IMR-90 (cell line): ENCODE data around the gene TBC1D9. TPM values are rescaled to one million over a fixed set of nuclear protein-coding genes. Genes with fewer than 3 reads are reported as not detected.

Experiments used
- ATAC-seq: fragments of 200-7000 bp; cut with Tn5 transposase; 2 replicates; pipeline ENCODE4 v1.9.1; 2020; ENCODE audit warnings: low read depth, mild to moderate bottlenecking, moderate library complexity
- BruUV-seq: library from RNA; stranded (reverse); fragments of 400-500 nt; replicated peaks from 2 replicates; lab custom pipeline; 2021; lab: Mats Ljungman, UMichigan
- CTCF ChIA-PET: fragments of 300-600 bp; formaldehyde crosslinking; extraction: SDS; loops from one replicate; lab custom pipeline; 2021; ENCODE audit warnings: antibody characterized with exemption; lab: Yijun Ruan, JAX
- POLR2A ChIA-PET: fragments of 300-600 bp; sonication (Branson Sonifier 250); formaldehyde crosslinking; loops from one replicate; lab custom pipeline; 2022; ENCODE audit warnings: antibody characterized with exemption; ENCODE audit not compliant: unreplicated experiment; lab: Charles Lee
- DNase-seq: peaks from one replicate; pipeline ENCODE4 v3.0.0; 2013
- H2AFZ ChIP-seq: replicated peaks from 2 replicates; pipeline ENCODE3; 2013; ENCODE audit warnings: low read length, mild to moderate bottlenecking; ENCODE audit not compliant: poor library complexity
- H2AK5ac ChIP-seq: 2 replicates; pipeline ENCODE4 v1.6.1; 2013; ENCODE audit warnings: low read depth, low read length, inconsistent platforms
- H2AK9ac ChIP-seq: replicated peaks from 2 replicates; pipeline ENCODE3; 2013; ENCODE audit warnings: mild to moderate bottlenecking, low read depth, low read length, moderate library complexity; ENCODE audit not compliant: poor library complexity
- H2BK120ac ChIP-seq: 2 replicates; pipeline ENCODE4 v1.6.1; 2013; ENCODE audit warnings: low read depth, low read length, inconsistent platforms
- H2BK15ac ChIP-seq: 3 replicates; pipeline ENCODE4 v1.6.1; 2013; ENCODE audit warnings: low read depth, low read length, inconsistent platforms
- H2BK20ac ChIP-seq: 2 replicates; pipeline ENCODE4 v1.6.1; 2013; ENCODE audit warnings: low read depth, mild to moderate bottlenecking, inconsistent platforms, low read length, moderate library complexity
- H2BK5ac ChIP-seq: 2 replicates; pipeline ENCODE4 v1.6.1; 2013; ENCODE audit warnings: mild to moderate bottlenecking, low read depth, low read length, inconsistent platforms; ENCODE audit not compliant: poor library complexity, severe bottlenecking
- H3K14ac ChIP-seq: replicated peaks from 2 replicates; pipeline ENCODE4 v1.6.1; 2013; ENCODE audit warnings: low read depth, low read length, inconsistent platforms
- H3K18ac ChIP-seq: 2 replicates; pipeline ENCODE4 v1.6.1; 2013; ENCODE audit warnings: low read depth, low read length, control low read depth
- H3K23ac ChIP-seq: 2 replicates; pipeline ENCODE4 v1.6.1; 2013; ENCODE audit warnings: low read depth, low read length, inconsistent platforms
- H3K27ac ChIP-seq: 2 replicates; pipeline ENCODE4 v1.5.1; 2013; ENCODE audit warnings: mild to moderate bottlenecking, control low read depth, low read length; ENCODE audit not compliant: insufficient read depth
- H3K27me3 ChIP-seq: 2 replicates; pipeline ENCODE4 v1.6.1; 2013; ENCODE audit warnings: low read length; ENCODE audit not compliant: control insufficient read depth, insufficient read depth
- H3K36me3 ChIP-seq: 2 replicates; pipeline ENCODE4 v1.6.1; 2013; ENCODE audit warnings: low read length, mixed read lengths; ENCODE audit not compliant: control insufficient read depth, insufficient read depth
- H3K4ac ChIP-seq: 2 replicates; pipeline ENCODE4 v1.6.1; 2013; ENCODE audit warnings: low read depth, low read length, inconsistent platforms
- H3K4me1 ChIP-seq: 2 replicates; pipeline ENCODE4 v1.6.1; 2013; ENCODE audit warnings: low read length, mixed read lengths; ENCODE audit not compliant: control insufficient read depth, insufficient read depth
- H3K4me2 ChIP-seq: 2 replicates; pipeline ENCODE4 v1.6.1; 2013; ENCODE audit warnings: low read depth, mild to moderate bottlenecking, control low read depth, low read length, moderate library complexity
- H3K4me3 ChIP-seq: 2 replicates; pipeline ENCODE4 v1.5.1; 2013; ENCODE audit warnings: low read depth, mild to moderate bottlenecking, control low read depth, low read length, moderate library complexity; ENCODE audit not compliant: insufficient read depth
- H3K56ac ChIP-seq: 2 replicates; pipeline ENCODE4 v1.6.1; 2013; ENCODE audit warnings: low read length, inconsistent platforms; ENCODE audit not compliant: insufficient read depth; ENCODE audit errors: extremely low read depth
- H3K79me1 ChIP-seq, 2 experiments: 2 replicates each; pipeline ENCODE4 v1.6.1; 2013; ENCODE audit warnings: low read length in 2 of 2, inconsistent platforms in 1 of 2, low read depth in 1 of 2
- H3K9ac ChIP-seq: 2 replicates; pipeline ENCODE4 v1.6.1; 2013; ENCODE audit warnings: low read depth, low read length, control low read depth
- H3K9me1 ChIP-seq: 2 replicates; pipeline ENCODE4 v1.6.1; 2013; ENCODE audit warnings: low read length, inconsistent platforms; ENCODE audit not compliant: insufficient read depth
- H3K9me3 ChIP-seq: 2 replicates; pipeline ENCODE4 v1.6.1; 2013; ENCODE audit warnings: low read length; ENCODE audit not compliant: control insufficient read depth, insufficient read depth
- H4K20me1 ChIP-seq: 2 replicates; pipeline ENCODE4 v1.6.1; 2013; ENCODE audit warnings: low read length, inconsistent platforms; ENCODE audit not compliant: insufficient read depth
- H4K5ac ChIP-seq: 2 replicates; pipeline ENCODE4 v1.6.1; 2013; ENCODE audit warnings: mild to moderate bottlenecking, low read depth, low read length, control low read depth
- H4K8ac ChIP-seq, 2 experiments: 2 replicates each; pipeline ENCODE4 v1.6.1; 2013; ENCODE audit warnings: low read depth in 2 of 2, low read length in 2 of 2, control low read depth in 1 of 2, inconsistent platforms in 1 of 2
- H4K91ac ChIP-seq: 2 replicates; pipeline ENCODE4 v1.6.1; 2013; ENCODE audit warnings: low read depth, low read length, inconsistent platforms; ENCODE audit not compliant: insufficient read depth
- BHLHE40 ChIP-seq: fragments of 150-350 bp; IDR thresholded peaks from 2 replicates; pipeline ENCODE4 v1.6.1; 2016; ENCODE audit warnings: mild to moderate bottlenecking, low read depth, low read length
- CEBPB ChIP-seq: IDR thresholded peaks from 2 replicates; pipeline ENCODE4 v1.6.1; 2012; ENCODE audit warnings: low read depth, low read length, improper control_type of control experiment
- CHD1 ChIP-seq: IDR thresholded peaks from 2 replicates; pipeline ENCODE4 v1.6.1; 2012; ENCODE audit warnings: low read depth, low read length, improper control_type of control experiment
- FOS ChIP-seq: fragments of 150-350 bp; IDR thresholded peaks from 2 replicates; pipeline ENCODE4 v1.6.1; 2016; ENCODE audit warnings: low read depth, low read length
- MAFK ChIP-seq: IDR thresholded peaks from 2 replicates; pipeline ENCODE4 v1.6.1; 2012; ENCODE audit warnings: low read depth, low read length, improper control_type of control experiment
- MAZ ChIP-seq: IDR thresholded peaks from 2 replicates; pipeline ENCODE4 v1.6.1; 2012; ENCODE audit warnings: low read depth, mild to moderate bottlenecking, low read length, improper control_type of control experiment, moderate library complexity, borderline replicate concordance
- MXI1 ChIP-seq: IDR thresholded peaks from 2 replicates; pipeline ENCODE4 v1.6.1; 2012; ENCODE audit warnings: low read depth, mild to moderate bottlenecking, low read length, moderate library complexity, borderline replicate concordance
- NFE2L2 ChIP-seq: fragments of 150-350 bp; IDR thresholded peaks from 2 replicates; pipeline ENCODE4 v1.6.1; 2016; ENCODE audit warnings: low read depth, mild to moderate bottlenecking, low read length
- POLR2A ChIP-seq: IDR thresholded peaks from 2 replicates; pipeline ENCODE4 v1.6.1; 2012; ENCODE audit warnings: mild to moderate bottlenecking, low read depth, low read length
- RAD21 ChIP-seq: IDR thresholded peaks from 2 replicates; pipeline ENCODE4 v1.6.1; 2012; ENCODE audit warnings: low read length, improper control_type of control experiment
- RCOR1 ChIP-seq: IDR thresholded peaks from 2 replicates; pipeline ENCODE4 v1.6.1; 2012; ENCODE audit warnings: mild to moderate bottlenecking, low read length, improper control_type of control experiment; ENCODE audit not compliant: insufficient replicate concordance
- RFX5 ChIP-seq: IDR thresholded peaks from 2 replicates; pipeline ENCODE4 v1.8.0; 2012; ENCODE audit warnings: low read depth, mild to moderate bottlenecking, low read length, moderate library complexity
- SMC3 ChIP-seq: fragments of 150-350 bp; IDR thresholded peaks from 2 replicates; pipeline ENCODE4 v1.6.1; 2016; ENCODE audit warnings: low read depth, mild to moderate bottlenecking, antibody characterized with exemption, low read length, moderate library complexity
- WGBS, 2 experiments: methylation state at CpG; one replicate each; pipeline versions ENCODE4 v1.1.5 to v1.1.7; 2013; ENCODE audit warnings: missing lambda C conversion rate in 2 of 2; ENCODE audit not compliant: insufficient read length in 1 of 2; ENCODE audit errors: extremely low coverage in 2 of 2; 5-methylcytosine and 5-hydroxymethylcytosine counted together
- dilution Hi-C: fragments of 300-500 bp; cut with HindIII; formaldehyde crosslinking; loops from one replicate; pipeline ENCODE4 v1.14.3; 2018; ENCODE audit warnings: low sequenced_read_pairs; ENCODE audit not compliant: unreplicated experiment
- in situ Hi-C: fragments of 300-500 bp; cut with MboI; formaldehyde crosslinking; loops from 3 replicates; pipeline ENCODE4 v1.14.3; 2019; ENCODE audit warnings: low sequenced_read_pairs, inconsistent platforms, mixed read lengths
- intact Hi-C: fragments of 100-400 bp; cut with micrococcal nuclease; formaldehyde crosslinking; loops from 2 replicates; pipeline ENCODE4 v1.10.0; 2022
- polyA plus RNA-seq, 3 experiments: library from polyadenylated mRNA; depleted of rRNA; stranded (reverse); fragments of >200 nt; gene quantifications; 2 replicates each; pipeline ENCODE4 v1.2.3, GENCODE V29; 2012; ENCODE audit warnings: low replicate concordance in 1 of 3
- total RNA-seq: library from RNA; depleted of rRNA; stranded (reverse); fragments of >200 nt; gene quantifications from 2 replicates; pipeline ENCODE4 v1.2.3, GENCODE V29; 2012
- TF ChIP-seq, protein P1 (sequence below): fragments of 150-350 bp; IDR thresholded peaks from 2 replicates; pipeline ENCODE4 v1.6.1; 2016; ENCODE audit warnings: low read depth, mild to moderate bottlenecking, low read length, moderate library complexity, borderline replicate concordance
- TF ChIP-seq, protein P2 (sequence below): conservative IDR thresholded peaks from 2 replicates; pipeline ENCODE4 v1.5.1; 2012; ENCODE audit warnings: mild to moderate bottlenecking, low read depth, low read length, improper control_type of control experiment
- TF ChIP-seq, protein P3 (sequence below): fragments of 150-350 bp; IDR thresholded peaks from 2 replicates; pipeline ENCODE4 v1.6.1; 2017; ENCODE audit warnings: mild to moderate bottlenecking, antibody characterized with exemption, low read length, low read depth

The TBC1D9 gene
- total and polyA plus RNA-seq, 2 of the 4 experiments (the other 2 are of a cell fraction): 11.7 to 15.2 TPM

DNA sequence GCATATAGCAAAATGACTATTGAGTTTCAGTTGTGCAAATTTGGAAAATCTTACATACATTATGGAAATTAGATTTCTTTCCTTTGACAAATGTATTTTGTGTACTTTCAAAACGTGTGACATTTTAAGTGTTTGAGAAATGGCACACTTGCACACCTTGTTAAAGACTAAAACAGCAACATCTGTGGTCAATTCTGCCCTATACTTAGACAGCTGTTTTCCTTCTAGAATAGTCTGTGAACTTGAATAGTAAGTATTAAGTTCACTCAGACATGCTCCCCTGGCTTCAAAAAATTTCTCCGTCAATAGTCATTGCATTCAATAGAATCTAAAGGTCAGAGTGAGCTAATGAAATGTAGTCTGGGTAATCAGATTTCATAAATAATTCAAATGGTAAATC, 21.7 kb upstream of the TBC1D9 start:
- DNase-seq: no peak
- no peak overlapping the region for H3K4me2 ChIP-seq
- ChIA-PET POLR2A (no interaction called here), CTCF (no interaction called here)
- H3K4me1 ChIP-seq: peaks cover 3% of the 10 kb centered on the region; the same call in 1 of the 2 replicates
- dilution Hi-C loops (no loop called here), in situ Hi-C loops (no loop called here), intact Hi-C loops (no loop called here)
- H2BK20ac ChIP-seq: no peak overlapping the region
- H4K91ac ChIP-seq: no peak overlapping the region
- H2AK9ac ChIP-seq: no peak overlapping the region
- no peak overlapping the region for H2AK5ac ChIP-seq
- TF ChIP-seq POLR2A (no peak), FOS (no peak), RFX5 (no peak), MAZ (no peak), MXI1 (no peak), CHD1 (no peak), CEBPB (no peak), NFE2L2 (no peak), RCOR1 (no peak), RAD21 (no peak), BHLHE40 (no peak), MAFK (no peak), SMC3 (no peak)
- TF ChIP-seq, protein P1, sequence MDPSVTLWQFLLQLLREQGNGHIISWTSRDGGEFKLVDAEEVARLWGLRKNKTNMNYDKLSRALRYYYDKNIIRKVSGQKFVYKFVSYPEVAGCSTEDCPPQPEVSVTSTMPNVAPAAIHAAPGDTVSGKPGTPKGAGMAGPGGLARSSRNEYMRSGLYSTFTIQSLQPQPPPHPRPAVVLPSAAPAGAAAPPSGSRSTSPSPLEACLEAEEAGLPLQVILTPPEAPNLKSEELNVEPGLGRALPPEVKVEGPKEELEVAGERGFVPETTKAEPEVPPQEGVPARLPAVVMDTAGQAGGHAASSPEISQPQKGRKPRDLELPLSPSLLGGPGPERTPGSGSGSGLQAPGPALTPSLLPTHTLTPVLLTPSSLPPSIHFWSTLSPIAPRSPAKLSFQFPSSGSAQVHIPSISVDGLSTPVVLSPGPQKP: no peak
- TF ChIP-seq, protein P2, sequence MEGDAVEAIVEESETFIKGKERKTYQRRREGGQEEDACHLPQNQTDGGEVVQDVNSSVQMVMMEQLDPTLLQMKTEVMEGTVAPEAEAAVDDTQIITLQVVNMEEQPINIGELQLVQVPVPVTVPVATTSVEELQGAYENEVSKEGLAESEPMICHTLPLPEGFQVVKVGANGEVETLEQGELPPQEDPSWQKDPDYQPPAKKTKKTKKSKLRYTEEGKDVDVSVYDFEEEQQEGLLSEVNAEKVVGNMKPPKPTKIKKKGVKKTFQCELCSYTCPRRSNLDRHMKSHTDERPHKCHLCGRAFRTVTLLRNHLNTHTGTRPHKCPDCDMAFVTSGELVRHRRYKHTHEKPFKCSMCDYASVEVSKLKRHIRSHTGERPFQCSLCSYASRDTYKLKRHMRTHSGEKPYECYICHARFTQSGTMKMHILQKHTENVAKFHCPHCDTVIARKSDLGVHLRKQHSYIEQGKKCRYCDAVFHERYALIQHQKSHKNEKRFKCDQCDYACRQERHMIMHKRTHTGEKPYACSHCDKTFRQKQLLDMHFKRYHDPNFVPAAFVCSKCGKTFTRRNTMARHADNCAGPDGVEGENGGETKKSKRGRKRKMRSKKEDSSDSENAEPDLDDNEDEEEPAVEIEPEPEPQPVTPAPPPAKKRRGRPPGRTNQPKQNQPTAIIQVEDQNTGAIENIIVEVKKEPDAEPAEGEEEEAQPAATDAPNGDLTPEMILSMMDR: no peak
- TF ChIP-seq, protein P3, sequence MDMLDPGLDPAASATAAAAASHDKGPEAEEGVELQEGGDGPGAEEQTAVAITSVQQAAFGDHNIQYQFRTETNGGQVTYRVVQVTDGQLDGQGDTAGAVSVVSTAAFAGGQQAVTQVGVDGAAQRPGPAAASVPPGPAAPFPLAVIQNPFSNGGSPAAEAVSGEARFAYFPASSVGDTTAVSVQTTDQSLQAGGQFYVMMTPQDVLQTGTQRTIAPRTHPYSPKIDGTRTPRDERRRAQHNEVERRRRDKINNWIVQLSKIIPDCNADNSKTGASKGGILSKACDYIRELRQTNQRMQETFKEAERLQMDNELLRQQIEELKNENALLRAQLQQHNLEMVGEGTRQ: no peak
- H3K79me1 ChIP-seq: no peaks in the 10 kb centered on the region
- no CpG with 5 or more reads among the region's 2 CpGs for WGBS, 2 experiments
- no peaks in the 10 kb centered on the region for H3K36me3 ChIP-seq
- no peak overlapping the region for H3K9ac ChIP-seq
- no peak overlapping the region for H3K14ac ChIP-seq
- H3K4ac ChIP-seq: no peak overlapping the region
- ATAC-seq: no peak
- H3K27me3 ChIP-seq: peaks cover 4% of the 10 kb centered on the region; the same call in 1 of the 2 replicates
- H2BK15ac ChIP-seq: no peak overlapping the region
- H3K27ac ChIP-seq: no peak overlapping the region
- H4K20me1 ChIP-seq: no peaks in the 10 kb centered on the region
- no peak overlapping the region; the same call in 1 of the 2 replicates for H3K56ac ChIP-seq
- no peak overlapping the region for H3K4me3 ChIP-seq
- no peak overlapping the region for H2AFZ ChIP-seq
- no peak overlapping the region for H4K8ac ChIP-seq
- no peak overlapping the region for H2BK5ac ChIP-seq
- no peaks in the 10 kb centered on the region for H3K9me1 ChIP-seq
- BruUV-seq: no TSS peak
- H4K5ac ChIP-seq: no peak overlapping the region
- H3K23ac ChIP-seq: no peak overlapping the region
- H2BK120ac ChIP-seq: no peak overlapping the region
- H3K9me3 ChIP-seq: no peaks in the 10 kb centered on the region
- no peak overlapping the region for H3K18ac ChIP-seq
